NCI-H2171 treated with DMSO at 0.1 percent for 48 hours (cell line): ENCODE measurements around the gene CHCHD3.

Source experiments
- DNase-seq: peaks from one replicate; lab custom pipeline; 2025; lab: John Stamatoyannopoulos, UW

CHCHD3 gene

GRCh38 chr7:133081599-133082389 lies at the start of gene CHCHD3:
Gene CHCHD3, minus strand, starts transcription at chr7:133082090. Its CDS starts 153 bp downstream, at chr7:133081937.
- DNase-seq = peak; percentile 98

GRCh38 chr7:133130166-133130565 lies 48.3 kb upstream of the CHCHD3 start:
- no peak for DNase-seq

GRCh38 chr7:133126422-133126821 lies 44.5 kb upstream of the CHCHD3 start:
- DNase-seq = no peak

- no peak for DNase-seq
These were observed 43.1 kb upstream of the CHCHD3 start for GRCh38 chr7:133124974-133125373.

- DNase-seq = peak; percentile 35
These were observed 39.4 kb upstream of the CHCHD3 start for GRCh38 chr7:133121175-133121844.

- no peak for DNase-seq
These were observed 37.2 kb upstream of the CHCHD3 start for GRCh38 chr7:133119067-133119466.

- DNase-seq = no peak
These were observed 36.4 kb upstream of the CHCHD3 start for GRCh38 chr7:133118261-133118660.

- no peak for DNase-seq
These were observed 35.6 kb upstream of the CHCHD3 start for GRCh38 chr7:133117452-133117851.

- no peak for DNase-seq
These were observed 33.7 kb upstream of the CHCHD3 start for GRCh38 chr7:133115596-133115995.

- DNase-seq = no peak
These were observed 32.6 kb upstream of the CHCHD3 start for GRCh38 chr7:133114519-133114918.

- no peak for DNase-seq
These were observed 31.1 kb upstream of the CHCHD3 start for GRCh38 chr7:133112976-133113375.

- no peak for DNase-seq
These were observed 30.4 kb upstream of the CHCHD3 start for GRCh38 chr7:133112335-133112734.

GRCh38 chr7:133110312-133110711 lies 28.4 kb upstream of the CHCHD3 start:
- no peak for DNase-seq

- no peak for DNase-seq
These were observed 27.9 kb upstream of the CHCHD3 start for GRCh38 chr7:133109816-133110215.

- no peak for DNase-seq
These were observed 26.1 kb upstream of the CHCHD3 start for GRCh38 chr7:133108023-133108422.

- no peak for DNase-seq
These were observed 20.6 kb upstream of the CHCHD3 start for GRCh38 chr7:133102276-133103060.

GRCh38 chr7:133099633-133100286 lies 17.9 kb upstream of the CHCHD3 start:
- DNase-seq = no peak

GRCh38 chr7:133095119-133095671 lies 13.3 kb upstream of the CHCHD3 start:
- DNase-seq = no peak

- no peak for DNase-seq
These were observed 10.1 kb upstream of the CHCHD3 start for GRCh38 chr7:133091943-133092464.

- no peak for DNase-seq
These were observed 488 bp upstream of the CHCHD3 start for GRCh38 chr7:133082390-133082766.

GRCh38 chr7:133081119-133081598 lies 731 bp downstream of the CHCHD3 start:
- DNase-seq = no peak
